ENCODE measurements around the gene RAI1.

RAI1 gene

GRCh38 chr17:17700251-17700969, 19.2 kb downstream of the RAI1 start:
- DNase-seq = no peak

GRCh38 chr17:17701112-17701511, 19.9 kb downstream of the RAI1 start:
- no peak for DNase-seq

GRCh38 chr17:17701658-17702057, 20.4 kb downstream of the RAI1 start:
- DNase-seq = no peak

- no peak for DNase-seq
Measured at GRCh38 chr17:17702449-17703139, 21.3 kb downstream of the RAI1 start.

- no peak for DNase-seq
Measured at GRCh38 chr17:17703140-17703919, 22.1 kb downstream of the RAI1 start.

GRCh38 chr17:17704931-17705330, 23.7 kb downstream of the RAI1 start:
- no peak for DNase-seq

GRCh38 chr17:17706140-17707060, 25.1 kb downstream of the RAI1 start:
- DNase-seq = no peak

- DNase-seq = no peak
Measured at GRCh38 chr17:17708295-17708694, 27.0 kb downstream of the RAI1 start.

GRCh38 chr17:17708816-17709215, 27.6 kb downstream of the RAI1 start:
- DNase-seq = no peak

GRCh38 chr17:17709815-17710321, 28.6 kb downstream of the RAI1 start:
- no peak for DNase-seq

- DNase-seq = no peak
Measured at GRCh38 chr17:17710355-17710727, 29.1 kb downstream of the RAI1 start.

GRCh38 chr17:17710728-17711541, 29.7 kb downstream of the RAI1 start:
- no peak for DNase-seq

GRCh38 chr17:17711641-17712162, 30.4 kb downstream of the RAI1 start:
- DNase-seq = no peak

GRCh38 chr17:17712268-17712924, 31.1 kb downstream of the RAI1 start:
- DNase-seq = no peak

- no peak for DNase-seq
Measured at GRCh38 chr17:17713839-17714238, 32.6 kb downstream of the RAI1 start.

- DNase-seq = no peak
Measured at GRCh38 chr17:17714261-17714866, 33.1 kb downstream of the RAI1 start.

GRCh38 chr17:17714879-17715278, 33.6 kb downstream of the RAI1 start:
- no peak for DNase-seq

GRCh38 chr17:17716837-17717523, 35.7 kb downstream of the RAI1 start:
- no peak for DNase-seq

- no peak for DNase-seq
Measured at GRCh38 chr17:17718251-17718650, 37.0 kb downstream of the RAI1 start.

All from KG1 (cell line).